IPS-18a (cell line): ENCODE results near the gene RNF217.

Source experiments
- H3K27ac ChIP-seq: one replicate; pipeline ENCODE4 v1.5.1; 2013; ENCODE audit warnings: low read length
- H3K27me3 ChIP-seq: one replicate; pipeline ENCODE4 v1.6.1; 2013; ENCODE audit warnings: mild to moderate bottlenecking, low read length; ENCODE audit not compliant: control insufficient read depth, insufficient read depth
- H3K36me3 ChIP-seq: one replicate; pipeline ENCODE4 v1.6.1; 2013; ENCODE audit warnings: low read depth, low read length; ENCODE audit not compliant: control insufficient read depth
- H3K4me1 ChIP-seq: one replicate; pipeline ENCODE4 v1.6.1; 2013; ENCODE audit warnings: low read depth, low read length; ENCODE audit not compliant: control insufficient read depth
- H3K4me3 ChIP-seq: one replicate; pipeline ENCODE4 v1.5.1; 2013; ENCODE audit warnings: low read length
- H3K9ac ChIP-seq: one replicate; pipeline ENCODE4 v1.6.1; 2013; ENCODE audit warnings: mild to moderate bottlenecking, low read length, moderate library complexity
- H3K9me3 ChIP-seq: one replicate; pipeline ENCODE4 v1.6.1; 2013; ENCODE audit warnings: low read depth, low read length; ENCODE audit not compliant: control insufficient read depth

Gene RNF217

GRCh38 chr6:125046107-125046925 is 84.1 kb downstream of the RNF217 start:
- Histone ChIP-seq H3K4me1 (peaks cover 9% of the 10 kb centered on the region), H3K27me3 (no peaks in the 10 kb centered on the region), H3K9me3 (no peaks in the 10 kb centered on the region), H3K27ac (no peak overlapping the region), H3K9ac (no peak overlapping the region), H3K36me3 (no peaks in the 10 kb centered on the region), H3K4me3 (no peak overlapping the region)

- H3K9me3 ChIP-seq, result no peaks in the 10 kb centered on the region
- no peaks in the 10 kb centered on the region for H3K27me3 ChIP-seq
- no peaks in the 10 kb centered on the region for H3K36me3 ChIP-seq
- H3K27ac ChIP-seq, result no peak overlapping the region
- H3K4me3 ChIP-seq, result no peak overlapping the region
- H3K4me1 ChIP-seq, result peaks cover 9% of the 10 kb centered on the region
- H3K9ac ChIP-seq, result no peak overlapping the region
These were observed 86.0 kb downstream of the RNF217 start for GRCh38 chr6:125048274-125048673.

GRCh38 chr6:125050663-125051318 is 88.6 kb downstream of the RNF217 start:
- no peak overlapping the region for H3K9ac ChIP-seq
- no peak overlapping the region for H3K27ac ChIP-seq
- no peak overlapping the region for H3K4me3 ChIP-seq
- no peaks in the 10 kb centered on the region for H3K36me3 ChIP-seq
- no peaks in the 10 kb centered on the region for H3K9me3 ChIP-seq
- peaks cover 9% of the 10 kb centered on the region for H3K4me1 ChIP-seq
- no peaks in the 10 kb centered on the region for H3K27me3 ChIP-seq

GRCh38 chr6:125053809-125054208 is 91.6 kb downstream of the RNF217 start:
- no peaks in the 10 kb centered on the region for H3K4me1 ChIP-seq
- no peak overlapping the region for H3K4me3 ChIP-seq
- no peak overlapping the region for H3K9ac ChIP-seq
- H3K27ac ChIP-seq, result no peak overlapping the region
- no peaks in the 10 kb centered on the region for H3K9me3 ChIP-seq
- H3K36me3 ChIP-seq, result no peaks in the 10 kb centered on the region
- no peaks in the 10 kb centered on the region for H3K27me3 ChIP-seq

GRCh38 chr6:125054331-125054730 is 92.1 kb downstream of the RNF217 start:
- Histone ChIP-seq H3K27me3 (no peaks in the 10 kb centered on the region), H3K9ac (no peak overlapping the region), H3K4me1 (no peaks in the 10 kb centered on the region), H3K4me3 (no peak overlapping the region), H3K9me3 (no peaks in the 10 kb centered on the region), H3K27ac (no peak overlapping the region), H3K36me3 (no peaks in the 10 kb centered on the region)

- Histone ChIP-seq H3K9ac (no peak overlapping the region), H3K27me3 (no peaks in the 10 kb centered on the region), H3K4me1 (no peaks in the 10 kb centered on the region), H3K27ac (no peak overlapping the region), H3K9me3 (no peaks in the 10 kb centered on the region), H3K4me3 (no peak overlapping the region), H3K36me3 (no peaks in the 10 kb centered on the region)
These were observed 95.4 kb downstream of the RNF217 start for GRCh38 chr6:125057392-125058246.

GRCh38 chr6:125058546-125058945 is 96.3 kb downstream of the RNF217 start:
- H3K4me3 ChIP-seq, result no peak overlapping the region
- no peak overlapping the region for H3K27ac ChIP-seq
- H3K4me1 ChIP-seq, result no peaks in the 10 kb centered on the region
- H3K9ac ChIP-seq, result no peak overlapping the region
- no peaks in the 10 kb centered on the region for H3K27me3 ChIP-seq
- no peaks in the 10 kb centered on the region for H3K36me3 ChIP-seq
- H3K9me3 ChIP-seq, result no peaks in the 10 kb centered on the region

- Histone ChIP-seq H3K4me3 (no peak overlapping the region), H3K27ac (no peak overlapping the region), H3K27me3 (no peaks in the 10 kb centered on the region), H3K4me1 (no peaks in the 10 kb centered on the region), H3K9ac (no peak overlapping the region), H3K36me3 (no peaks in the 10 kb centered on the region), H3K9me3 (no peaks in the 10 kb centered on the region)
These were observed 101.1 kb downstream of the RNF217 start for GRCh38 chr6:125063307-125063706.

- H3K9me3 ChIP-seq, result no peaks in the 10 kb centered on the region
- no peaks in the 10 kb centered on the region for H3K4me1 ChIP-seq
- no peak overlapping the region for H3K4me3 ChIP-seq
- H3K9ac ChIP-seq, result no peak overlapping the region
- no peak overlapping the region for H3K27ac ChIP-seq
- H3K36me3 ChIP-seq, result no peaks in the 10 kb centered on the region
- H3K27me3 ChIP-seq, result no peaks in the 10 kb centered on the region
These were observed 103.9 kb downstream of the RNF217 start for GRCh38 chr6:125066140-125066539.

- H3K36me3 ChIP-seq, result no peaks in the 10 kb centered on the region
- H3K27ac ChIP-seq, result no peak overlapping the region
- no peak overlapping the region for H3K9ac ChIP-seq
- H3K27me3 ChIP-seq, result no peaks in the 10 kb centered on the region
- H3K9me3 ChIP-seq, result no peaks in the 10 kb centered on the region
- no peaks in the 10 kb centered on the region for H3K4me1 ChIP-seq
- H3K4me3 ChIP-seq, result no peak overlapping the region
These were observed 104.7 kb downstream of the RNF217 start for GRCh38 chr6:125066964-125067363.

GRCh38 chr6:125067552-125067951 is 105.3 kb downstream of the RNF217 start:
- H3K27ac ChIP-seq, result no peak overlapping the region
- no peaks in the 10 kb centered on the region for H3K9me3 ChIP-seq
- no peaks in the 10 kb centered on the region for H3K36me3 ChIP-seq

More at GRCh38 chr6:125067552-125067951, 105.3 kb downstream of the RNF217 start:
- H3K4me1 ChIP-seq, result no peaks in the 10 kb centered on the region
- no peak overlapping the region for H3K4me3 ChIP-seq
- no peaks in the 10 kb centered on the region for H3K27me3 ChIP-seq
- H3K9ac ChIP-seq, result no peak overlapping the region
